H1 (cell line): ENCODE results near the gene KCTD16. TPM values are rescaled to one million over a fixed set of nuclear protein-coding genes. Genes with fewer than 3 reads are reported as not detected.
A peak's percentile ranks its signal among the peaks of the same experiment; 100 is the strongest.

ENCODE experiments used
- CTCF ChIA-PET: fragments of 300-600 bp; sonication (Branson Sonifier 250); formaldehyde crosslinking; loops from one replicate; lab custom pipeline; 2021; ENCODE audit not compliant: partially characterized antibody; lab: Charles Lee
- POLR2A ChIA-PET: fragments of 300-600 bp; sonication (Branson Sonifier 250); formaldehyde crosslinking; loops from one replicate; lab custom pipeline; 2021; ENCODE audit warnings: inconsistent platforms; ENCODE audit not compliant: partially characterized antibody; lab: Charles Lee
- DNase-seq, 2 experiments: peaks; one replicate each; pipeline versions ENCODE4 v3.0.0 to v3.0.0-alpha.2; 2010 to 2022; ENCODE audit warnings: low spot score in 2 of 2, low read depth in 1 of 2, mixed read lengths in 1 of 2
- FAIRE-seq: peaks from 2 replicates; lab custom pipeline; 2011; peaks lifted over from hg19 to GRCh38; lab: Jason Lieb, UNC
- H2AFZ ChIP-seq: 2 replicates; pipeline ENCODE4 v1.8.1; 2012; ENCODE audit warnings: low read length, inconsistent platforms
- H2AK5ac ChIP-seq: 2 replicates; pipeline ENCODE4 v1.6.1; 2013; ENCODE audit warnings: low read depth, low read length
- H2BK120ac ChIP-seq: replicated peaks from 2 replicates; pipeline ENCODE3; 2013; ENCODE audit warnings: low read depth, low read length, inconsistent platforms
- H2BK12ac ChIP-seq: 2 replicates; pipeline ENCODE4 v1.6.1; 2013; ENCODE audit warnings: low read depth, low read length
- H2BK15ac ChIP-seq: 2 replicates; pipeline ENCODE4 v1.6.1; 2013; ENCODE audit warnings: low read length
- H2BK20ac ChIP-seq: 2 replicates; pipeline ENCODE4 v1.6.1; 2013; ENCODE audit warnings: low read length
- H2BK5ac ChIP-seq: 2 replicates; pipeline ENCODE4 v1.6.1; 2013; ENCODE audit warnings: low read depth, low read length
- H3K14ac ChIP-seq: 2 replicates; pipeline ENCODE4 v1.6.1; 2013; ENCODE audit warnings: inconsistent platforms; ENCODE audit not compliant: insufficient read length
- H3K18ac ChIP-seq: 2 replicates; pipeline ENCODE4 v1.6.1; 2013; ENCODE audit warnings: low read length; ENCODE audit errors: extremely low read depth
- H3K23ac ChIP-seq: 2 replicates; pipeline ENCODE4 v1.6.1; 2013; ENCODE audit warnings: inconsistent platforms; ENCODE audit not compliant: insufficient read length
- H3K23me2 ChIP-seq: 2 replicates; pipeline ENCODE4 v1.6.1; 2013; ENCODE audit warnings: low read depth, low read length
- H3K27ac ChIP-seq: 2 replicates; pipeline ENCODE4 v1.6.1; 2011; ENCODE audit warnings: low read depth, low read length, inconsistent platforms
- H3K27me3 ChIP-seq, 4 experiments: replicated peaks in 1 of 4; 1 replicate in 1 of 4; 2 replicates in 3 of 4; pipeline versions ENCODE4 v1.6.1 to v1.8.1; 2011 to 2013; ENCODE audit warnings: low read length in 3 of 4, mild to moderate bottlenecking in 3 of 4, inconsistent platforms in 2 of 4, mixed read lengths in 2 of 4, moderate library complexity in 1 of 4; ENCODE audit not compliant: control insufficient read depth in 3 of 4, insufficient read depth in 3 of 4; ENCODE audit errors: extremely low read depth in 1 of 4
- H3K36me3 ChIP-seq, 4 experiments: 2 replicates each; pipeline versions ENCODE4 v1.6.1 to v1.8.1; 2011 to 2013; ENCODE audit warnings: mild to moderate bottlenecking in 4 of 4, low read length in 3 of 4, moderate library complexity in 2 of 4, control low read depth in 1 of 4, inconsistent platforms in 1 of 4; ENCODE audit not compliant: insufficient read depth in 4 of 4, control insufficient read depth in 2 of 4
- H3K4ac ChIP-seq: replicated peaks from 2 replicates; pipeline ENCODE3; 2013; ENCODE audit warnings: low read length, low read depth, mixed read lengths, inconsistent platforms; ENCODE audit not compliant: insufficient read length
- H3K4me1 ChIP-seq, 4 experiments: replicated peaks in 1 of 4; 1 replicate in 1 of 4; 2 replicates in 3 of 4; pipeline versions ENCODE4 v1.6.1 to v1.8.1; 2011 to 2013; ENCODE audit warnings: low read length in 3 of 4, inconsistent platforms in 2 of 4, mixed read lengths in 1 of 4; ENCODE audit not compliant: insufficient read depth in 4 of 4, control insufficient read depth in 3 of 4
- H3K4me2 ChIP-seq, 2 experiments: 2 replicates each; pipeline versions ENCODE4 v1.6.1 to v1.8.1; 2011 to 2013; ENCODE audit warnings: low read depth in 2 of 2, low read length in 2 of 2, control low read depth in 1 of 2, inconsistent platforms in 1 of 2, mild to moderate bottlenecking in 1 of 2; ENCODE audit not compliant: insufficient read depth in 1 of 2
- H3K4me3 ChIP-seq, 4 experiments: fragments of 200-600, 300-600 bp in 1 of 4; sonication (generic), shearing (Covaris generic), sonication (Bioruptor Twin) in 1 of 4; 2 replicates each; pipeline versions ENCODE4 v1.5.1 to v1.8.1; 2011 to 2016; ENCODE audit warnings: low read length in 4 of 4, low read depth in 3 of 4, control low read depth in 2 of 4, inconsistent platforms in 2 of 4, mild to moderate bottlenecking in 2 of 4, mixed read lengths in 1 of 4, moderate library complexity in 1 of 4; ENCODE audit not compliant: insufficient read depth in 2 of 4; ENCODE audit errors: extremely low read depth in 1 of 4
- H3K56ac ChIP-seq: replicated peaks from 2 replicates; pipeline ENCODE3; 2013; ENCODE audit warnings: low read depth, mild to moderate bottlenecking, mixed read lengths, low read length, inconsistent platforms; ENCODE audit not compliant: insufficient read length
- H3K79me1 ChIP-seq: 2 replicates; pipeline ENCODE4 v1.6.1; 2013; ENCODE audit warnings: low read depth, low read length, control low read depth
- H3K79me2 ChIP-seq, 2 experiments: 2 replicates each; pipeline versions ENCODE4 v1.6.1 to v1.8.1; 2012 to 2013; ENCODE audit warnings: low read length in 2 of 2, mild to moderate bottlenecking in 2 of 2, inconsistent platforms in 1 of 2; ENCODE audit not compliant: insufficient read depth in 2 of 2, control insufficient read depth in 1 of 2
- H3K9ac ChIP-seq, 4 experiments: replicated peaks in 1 of 4; 1 replicate in 1 of 4; 2 replicates in 3 of 4; pipeline versions ENCODE4 v1.6.1 to v1.8.1; 2011 to 2013; ENCODE audit warnings: low read depth in 3 of 4, low read length in 3 of 4, control low read depth in 2 of 4, mild to moderate bottlenecking in 2 of 4, moderate library complexity in 2 of 4, inconsistent platforms in 1 of 4; ENCODE audit errors: extremely low read depth in 1 of 4
- H3K9me3 ChIP-seq, 2 experiments: 2 replicates each; pipeline versions ENCODE4 v1.6.1 to v1.8.1; 2012 to 2013; ENCODE audit warnings: mild to moderate bottlenecking in 2 of 2, moderate library complexity in 2 of 2, control low read depth in 1 of 2, inconsistent platforms in 1 of 2, low read depth in 1 of 2, low read length in 1 of 2, mixed read lengths in 1 of 2; ENCODE audit not compliant: insufficient read depth in 2 of 2
- H4K20me1 ChIP-seq, 2 experiments: replicated peaks in 1 of 2; 2 replicates each; pipeline versions ENCODE3 to v1.8.1; 2011 to 2013; ENCODE audit warnings: inconsistent platforms in 2 of 2, low read length in 2 of 2, mild to moderate bottlenecking in 1 of 2; ENCODE audit not compliant: insufficient read depth in 2 of 2, control insufficient read depth in 1 of 2
- H4K5ac ChIP-seq: 2 replicates; pipeline ENCODE4 v1.6.1; 2013; ENCODE audit warnings: low read length, low read depth, mixed read lengths, inconsistent platforms; ENCODE audit not compliant: insufficient read length
- H4K8ac ChIP-seq: 2 replicates; pipeline ENCODE4 v1.8.0; 2013; ENCODE audit warnings: mild to moderate bottlenecking, moderate library complexity, low read length, inconsistent platforms; ENCODE audit not compliant: insufficient read depth; ENCODE audit errors: extremely low read depth
- H4K91ac ChIP-seq: replicated peaks from 2 replicates; pipeline ENCODE3; 2013; ENCODE audit warnings: low read length, mixed read lengths, inconsistent platforms; ENCODE audit not compliant: insufficient read length
- CBX8 ChIP-seq: fragments of 300-800, 300-1000 bp; sonication (generic); IDR thresholded peaks from 2 replicates; pipeline ENCODE4 v1.7.1; 2016; ENCODE audit warnings: low read depth, low read length, borderline replicate concordance
- NANOG ChIP-seq: IDR thresholded peaks from 2 replicates; pipeline ENCODE4 v1.6.1; 2011; ENCODE audit warnings: low read length, low read depth, mild to moderate bottlenecking, inconsistent platforms; ENCODE audit not compliant: insufficient read depth, poor library complexity, severe bottlenecking
- RFX5 ChIP-seq: IDR thresholded peaks from 2 replicates; pipeline ENCODE4 v1.6.1; 2011; ENCODE audit warnings: low read depth, low read length, improper control_type of control experiment, borderline replicate concordance
- WGBS, 2 experiments: shearing (Covaris generic) in 1 of 2; methylation state at CpG; one replicate each; pipeline versions ENCODE4 v1.1.6 to v1.1.7; 2013 to 2015; ENCODE audit warnings: low lambda C conversion rate in 2 of 2, mixed read lengths in 2 of 2, inconsistent platforms in 1 of 2, low coverage in 1 of 2, missing lambda C conversion rate in 1 of 2; ENCODE audit not compliant: insufficient replicate concordance in 2 of 2, insufficient coverage in 1 of 2, insufficient read length in 1 of 2; ENCODE audit errors: extremely low coverage in 1 of 2, missing lambda C conversion rate in 1 of 2; 5-methylcytosine and 5-hydroxymethylcytosine counted together
- polyA plus RNA-seq, 7 experiments: library from polyadenylated mRNA; depleted of rRNA in 3 of 7; stranded (reverse) in 5 of 7; unstranded in 2 of 7; fragments of >200 nt in 5 of 7; fragments of 200-250 nt in 2 of 7; gene quantifications; 1 replicate in 5 of 7; 2 replicates in 1 of 7; 4 replicates in 1 of 7; pipeline versions ENCODE4 v1.2.1 to v1.2.3, GENCODE V29; 2011 to 2013; ENCODE audit warnings: missing spikeins in 2 of 7, mixed read lengths in 2 of 7
- total RNA-seq: library from RNA; stranded (reverse); fragmentation: NEBNext Ultra II Directional; extraction: Animal tissue kit (Norgen Biotek cat#: 25700); gene quantifications from 2 replicates; pipeline ENCODE4 v1.2.1, GENCODE V29; 2021

KCTD16 gene
- total and polyA plus RNA-seq, 2 of the 8 experiments (the other 6 are each of a cell fraction or from before 2014, with no cell fraction given): 0.03 to 0.24 TPM

- Histone ChIP-seq H3K56ac (no peak overlapping the region), H3K79me2 (no peaks in the 10 kb centered on the region), H3K36me3 (no peaks in the 10 kb centered on the region), H3K23ac (no peak overlapping the region), H3K4me1 (peaks cover 2 to 4% (median 3%) of the 10 kb centered on the region in 4 experiments; a peak in 3 of 7 replicates), H3K27ac (no peak overlapping the region), H2BK20ac (no peak overlapping the region), H2BK5ac (no peak overlapping the region), H3K18ac (no peak overlapping the region), H2AFZ (peak overlapping the region; percentile 20; the same call in 1 of the 2 replicates), H3K4me3 (no peak overlapping the region), H4K20me1 (no peaks in the 10 kb centered on the region), H2BK120ac (no peak overlapping the region), H3K9ac (no peak overlapping the region), H4K91ac (no peak overlapping the region), H4K5ac (no peak overlapping the region), H3K4me2 (no peak overlapping the region), H4K8ac (no peak overlapping the region), H2AK5ac (no peak overlapping the region), H3K79me1 (no peaks in the 10 kb centered on the region), H3K9me3 (no peaks in the 10 kb centered on the region), H3K27me3 (no peaks in the 10 kb centered on the region), H2BK15ac (no peak overlapping the region), H3K4ac (no peak overlapping the region), H3K14ac (no peak overlapping the region), H3K23me2 (no peaks in the 10 kb centered on the region), H2BK12ac (no peak overlapping the region)
- no peak for FAIRE-seq
- POLR2A ChIA-PET: interaction anchor here (1.3 kb wide), 1 partner anchor 40 kb away, joined by 3 read pairs; no protein-coding TSS in a partner anchor
- DNase-seq: no peak
- 90% methylated on average over 3 of the region's 4 CpGs; no CpG with 5 or more reads in 1 of the 2 experiments for WGBS, 2 experiments
- CTCF ChIA-PET: interaction anchor here (0.8 to 1.2 kb wide), 2 partner anchors 10 to 13 kb away, joined by 3 to 8 read pairs; no protein-coding TSS in a partner anchor
- TF ChIP-seq NANOG: no peak
- no peak for TF ChIP-seq RFX5
- no peak for TF ChIP-seq CBX8
Observed at GRCh38 chr5:144128844-144129243, 41.8 kb upstream of the KCTD16 start.
